MM.1S (cell line): ENCODE results near the gene TTLL11.
A peak's percentile ranks its signal among the peaks of the same experiment; 100 is the strongest.

Experiments used
- CTCF ChIP-seq: fragments of 300-600 bp; sonication (generic); IDR thresholded peaks from 2 replicates; pipeline ENCODE4 v1.5.1; 2016; ENCODE audit warnings: antibody characterized with exemption, low read length, mixed read lengths
- EZH2 ChIP-seq: fragments of 300-600 bp; sonication (generic); optimal IDR thresholded peaks from 2 replicates; pipeline ENCODE3; 2017; ENCODE audit warnings: low read depth, mild to moderate bottlenecking, antibody characterized with exemption, low read length, mixed read lengths
- EZH2phosphoT487 ChIP-seq: fragments of 300-600 bp; sonication (generic); IDR thresholded peaks from 2 replicates; pipeline ENCODE4 v1.6.1; 2018; ENCODE audit warnings: antibody characterized with exemption, low read length

GRCh38 chr9:121861501-121862180 is 231.5 kb downstream of the TTLL11 start:
- TF ChIP-seq CTCF = peak; percentile 31
- TF ChIP-seq EZH2 = no peak
- TF ChIP-seq EZH2phosphoT487 = no peak
